Thoracic aorta (tissue), 2 donors: ENCODE results near the gene NEB. TPM values are rescaled to one million over a fixed set of nuclear protein-coding genes. Genes with fewer than 3 reads are reported as not detected.

Experiments used
- ATAC-seq: fragments of 150-250 bp; one replicate; pipeline ENCODE4 v1.8.0; 2017; ENCODE audit warnings: low read depth; ENCODE audit not compliant: insufficient number of reproducible peaks, low FRiP score
- DNase-seq: peaks from one replicate; pipeline ENCODE4 v3.0.0-alpha.2; 2020; ENCODE audit warnings: low spot score
- H3K27ac ChIP-seq, 2 donors: fragments of 200-600 bp; sonication (generic); 1 replicate in 1 of 2; 2 replicates in 1 of 2; pipeline ENCODE4 v1.5.1; 2016; ENCODE audit warnings: mild to moderate bottlenecking in 2 of 2, moderate library complexity in 2 of 2
- H3K27me3 ChIP-seq: fragments of 200-600 bp; sonication (generic); replicated peaks from 2 replicates; pipeline ENCODE4 v1.6.0; 2016; ENCODE audit warnings: mild to moderate bottlenecking; ENCODE audit not compliant: insufficient read depth
- H3K36me3 ChIP-seq: fragments of 200-600 bp; sonication (generic); one replicate; pipeline ENCODE4 v1.5.1; 2016
- H3K4me1 ChIP-seq, 2 donors: fragments of 200-600 bp; sonication (generic); 1 replicate in 1 of 2; 2 replicates in 1 of 2; pipeline versions ENCODE4 v1.5.1 to v1.6.0; 2016; ENCODE audit warnings: low read depth in 2 of 2, mild to moderate bottlenecking in 1 of 2; ENCODE audit not compliant: control insufficient read depth in 1 of 2
- H3K4me3 ChIP-seq: fragments of 200-600 bp; sonication (generic); 2 replicates; pipeline ENCODE4 v1.5.1; 2016; ENCODE audit warnings: mild to moderate bottlenecking
- H3K9me3 ChIP-seq: fragments of 200-600 bp; sonication (generic); 2 replicates; pipeline ENCODE4 v1.5.1; 2016
- CTCF ChIP-seq: fragments of 200-600 bp; sonication (generic); IDR thresholded peaks from one replicate; pipeline ENCODE4 v1.5.1; 2019; ENCODE audit warnings: antibody characterized with exemption
- total RNA-seq, 2 donors: library from RNA; depleted of rRNA; stranded (reverse); fragments of >200 nt; gene quantifications; one replicate each; pipeline versions ENCODE4 v1.1.0 to v1.2.3, GENCODE V29; 2016

The NEB gene
- total RNA-seq, 2 donors from 2014 or later, result 3.2 to 8.6 TPM

GRCh38 chr2:151475071-151475470 lies 259.2 kb downstream of the NEB start:
- peaks cover 13% of the 10 kb centered on the region for H3K36me3 ChIP-seq
- ATAC-seq (no peak), DNase-seq (no peak)
- H3K4me3 ChIP-seq, result no peak overlapping the region
- TF ChIP-seq CTCF, result no peak
- no peaks in the 10 kb centered on the region for H3K27me3 ChIP-seq
- H3K9me3 ChIP-seq, result no peaks in the 10 kb centered on the region
- no peak overlapping the region for H3K27ac ChIP-seq
- H3K4me1 ChIP-seq, result no peaks in the 10 kb centered on the region

GRCh38 chr2:151472966-151473365 lies 261.3 kb downstream of the NEB start:
- DNase-seq, result no peak
- H3K36me3 ChIP-seq, result peaks cover 22% of the 10 kb centered on the region

GRCh38 chr2:151470556-151470955 lies 263.7 kb downstream of the NEB start:
- no peak overlapping the region for H3K4me3 ChIP-seq
- ATAC-seq (no peak), DNase-seq (no peak)
- no peak overlapping the region for H3K27ac ChIP-seq
- H3K27me3 ChIP-seq, result no peaks in the 10 kb centered on the region
- no peaks in the 10 kb centered on the region for H3K9me3 ChIP-seq
- no peak for TF ChIP-seq CTCF
- H3K36me3 ChIP-seq, result peaks cover 27% of the 10 kb centered on the region
- no peaks in the 10 kb centered on the region for H3K4me1 ChIP-seq

More at GRCh38 chr2:151472966-151473365, 261.3 kb downstream of the NEB start:
- Histone ChIP-seq H3K9me3 (no peaks in the 10 kb centered on the region), H3K27ac (no peak overlapping the region), H3K27me3 (no peaks in the 10 kb centered on the region), H3K4me3 (no peak overlapping the region), H3K4me1 (no peaks in the 10 kb centered on the region)
- TF ChIP-seq CTCF, result no peak
- no peak for ATAC-seq

- H3K36me3 ChIP-seq, result peaks cover 47% of the 10 kb centered on the region
- H3K4me3 ChIP-seq, result no peak overlapping the region
- H3K9me3 ChIP-seq, result no peaks in the 10 kb centered on the region
- H3K27ac ChIP-seq, result no peak overlapping the region
- ATAC-seq (no peak), DNase-seq (no peak)
- H3K27me3 ChIP-seq, result no peaks in the 10 kb centered on the region
- no peaks in the 10 kb centered on the region for H3K4me1 ChIP-seq
- TF ChIP-seq CTCF, result no peak
Measured at GRCh38 chr2:151465771-151466170, 268.5 kb downstream of the NEB start.

GRCh38 chr2:151459358-151459757 lies 274.9 kb downstream of the NEB start:
- H3K27ac ChIP-seq, result peak overlapping the region in 1 of 2 donors; percentile 46
- H3K4me3 ChIP-seq, result no peak overlapping the region
- H3K4me1 ChIP-seq, result peaks cover 13 to 14% of the 10 kb centered on the region in 2 donors
- no peaks in the 10 kb centered on the region for H3K27me3 ChIP-seq
- peaks cover 32% of the 10 kb centered on the region for H3K36me3 ChIP-seq
- DNase-seq (no peak), ATAC-seq (no peak)
- TF ChIP-seq CTCF, result no peak
- no peaks in the 10 kb centered on the region for H3K9me3 ChIP-seq
